ENCODE results near the gene LPIN1.

- TF ChIP-seq, protein P1, sequence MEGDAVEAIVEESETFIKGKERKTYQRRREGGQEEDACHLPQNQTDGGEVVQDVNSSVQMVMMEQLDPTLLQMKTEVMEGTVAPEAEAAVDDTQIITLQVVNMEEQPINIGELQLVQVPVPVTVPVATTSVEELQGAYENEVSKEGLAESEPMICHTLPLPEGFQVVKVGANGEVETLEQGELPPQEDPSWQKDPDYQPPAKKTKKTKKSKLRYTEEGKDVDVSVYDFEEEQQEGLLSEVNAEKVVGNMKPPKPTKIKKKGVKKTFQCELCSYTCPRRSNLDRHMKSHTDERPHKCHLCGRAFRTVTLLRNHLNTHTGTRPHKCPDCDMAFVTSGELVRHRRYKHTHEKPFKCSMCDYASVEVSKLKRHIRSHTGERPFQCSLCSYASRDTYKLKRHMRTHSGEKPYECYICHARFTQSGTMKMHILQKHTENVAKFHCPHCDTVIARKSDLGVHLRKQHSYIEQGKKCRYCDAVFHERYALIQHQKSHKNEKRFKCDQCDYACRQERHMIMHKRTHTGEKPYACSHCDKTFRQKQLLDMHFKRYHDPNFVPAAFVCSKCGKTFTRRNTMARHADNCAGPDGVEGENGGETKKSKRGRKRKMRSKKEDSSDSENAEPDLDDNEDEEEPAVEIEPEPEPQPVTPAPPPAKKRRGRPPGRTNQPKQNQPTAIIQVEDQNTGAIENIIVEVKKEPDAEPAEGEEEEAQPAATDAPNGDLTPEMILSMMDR (IDR thresholded peaks at IDR 0.05) = peak; percentile 97
- TF ChIP-seq EZH2 (IDR thresholded peaks at IDR 0.05; ENCODE audit: borderline replicate concordance, insufficient read depth, low read depth, low read length, poor library complexity, severe bottlenecking) = no peak
These were observed 32.7 kb downstream of the LPIN1 start for GRCh38 chr2:11778923-11779757.

Measured in B cell (primary cell).